ENCODE results near the gene PEX10.

Gene PEX10

DNA sequence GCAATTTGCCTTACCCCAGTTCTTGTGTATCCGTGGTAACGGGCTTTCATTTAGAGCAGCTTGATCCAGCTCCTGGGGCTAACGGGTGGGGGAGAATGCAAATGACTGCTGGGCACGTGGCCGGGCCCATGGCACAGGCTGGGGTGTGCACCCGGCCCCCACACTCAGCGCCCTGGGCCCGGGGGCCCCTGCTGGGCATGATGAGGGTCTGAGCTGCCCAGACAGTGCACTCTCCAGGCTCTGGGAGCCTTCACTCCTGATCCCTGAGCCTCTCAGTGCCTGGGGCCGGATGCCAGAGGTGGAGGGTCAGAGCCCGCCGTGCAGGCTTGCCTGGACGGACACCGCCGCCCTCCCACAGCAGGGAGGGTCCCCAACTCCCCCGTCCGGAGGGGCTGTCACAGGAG, 20.1 kb upstream of the PEX10 start:
- no peaks in the 10 kb centered on the region for H3K36me3 ChIP-seq (ENCODE audit: insufficient read depth, low read length)
- H3K4me3 ChIP-seq (ENCODE audit: low read depth in 1 of 2, low read length in 2 of 2), result no peak overlapping the region
- no peaks in the 10 kb centered on the region for H3K4me1 ChIP-seq (ENCODE audit: insufficient read depth, low read length)
- H3K9me3 ChIP-seq (ENCODE audit: low read length), result no peaks in the 10 kb centered on the region
- H3K9ac ChIP-seq (ENCODE audit: low read length), result no peak overlapping the region
- H3K27ac ChIP-seq (ENCODE audit: low read depth, low read length), result no peak overlapping the region
- H3K27me3 ChIP-seq (ENCODE audit: control insufficient read depth in 1 of 2, insufficient read depth in 2 of 2, low read length in 2 of 2), result peaks cover 0 to 63% of the 10 kb centered on the region in 2 donors

DNA sequence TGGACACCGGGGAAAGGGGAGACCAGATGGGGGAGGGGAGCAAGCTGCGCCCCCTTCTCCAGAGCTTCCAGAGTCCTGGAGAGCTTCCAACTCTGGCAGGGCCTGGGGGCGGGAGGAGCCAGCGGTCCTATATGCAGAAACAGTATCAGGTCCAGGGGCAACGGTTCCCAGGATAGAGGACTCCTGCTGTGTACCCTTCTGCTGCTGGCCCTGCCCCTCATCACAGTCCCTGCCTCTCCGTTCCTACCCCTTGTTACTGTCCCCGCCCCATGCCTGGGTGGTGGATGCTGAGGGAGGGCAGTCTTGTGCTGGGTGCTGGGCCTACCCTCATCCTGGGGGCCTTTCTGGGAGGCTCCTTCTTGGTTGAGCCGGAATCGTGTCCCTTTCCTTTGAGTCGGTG, 19.2 kb upstream of the PEX10 start:
- Histone ChIP-seq H3K9me3 (ENCODE audit: low read length) (no peaks in the 10 kb centered on the region), H3K27me3 (ENCODE audit: control insufficient read depth in 1 of 2, insufficient read depth in 2 of 2, low read length in 2 of 2) (peaks cover 0 to 72% of the 10 kb centered on the region in 2 donors), H3K36me3 (ENCODE audit: insufficient read depth, low read length) (no peaks in the 10 kb centered on the region), H3K4me3 (ENCODE audit: low read depth in 1 of 2, low read length in 2 of 2) (no peak overlapping the region), H3K9ac (ENCODE audit: low read length) (no peak overlapping the region), H3K27ac (ENCODE audit: low read depth, low read length) (no peak overlapping the region), H3K4me1 (ENCODE audit: insufficient read depth, low read length) (no peaks in the 10 kb centered on the region)

DNA sequence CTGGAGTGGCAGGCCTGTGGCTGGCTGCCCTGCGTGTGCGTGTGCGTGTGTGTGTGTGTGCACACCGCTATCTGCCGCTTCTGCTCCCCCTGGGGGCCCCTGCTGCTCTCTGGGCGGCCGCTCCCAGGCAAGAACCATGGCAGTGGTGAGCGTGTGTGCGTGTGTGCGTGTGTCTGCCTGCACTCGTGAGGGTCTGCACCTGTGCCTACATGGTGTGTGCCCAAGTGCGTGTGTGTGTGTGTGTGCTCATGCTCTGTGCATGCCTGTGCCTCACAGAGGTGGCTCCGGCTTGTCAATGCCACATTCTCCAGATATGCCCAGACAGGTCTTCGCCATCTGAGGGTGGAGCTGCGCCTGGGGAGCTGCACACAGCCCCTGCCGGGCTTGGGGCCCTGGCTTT, 18.7 kb upstream of the PEX10 start:
- H3K4me3 ChIP-seq (ENCODE audit: low read depth in 1 of 2, low read length in 2 of 2), result no peak overlapping the region
- H3K4me1 ChIP-seq (ENCODE audit: insufficient read depth, low read length), result no peaks in the 10 kb centered on the region
- no peaks in the 10 kb centered on the region for H3K9me3 ChIP-seq (ENCODE audit: low read length)
- peaks cover 0 to 76% of the 10 kb centered on the region in 2 donors for H3K27me3 ChIP-seq (ENCODE audit: control insufficient read depth in 1 of 2, insufficient read depth in 2 of 2, low read length in 2 of 2)
- no peak overlapping the region for H3K27ac ChIP-seq (ENCODE audit: low read depth, low read length)
- no peak overlapping the region for H3K9ac ChIP-seq (ENCODE audit: low read length)
- H3K36me3 ChIP-seq (ENCODE audit: insufficient read depth, low read length), result no peaks in the 10 kb centered on the region

DNA sequence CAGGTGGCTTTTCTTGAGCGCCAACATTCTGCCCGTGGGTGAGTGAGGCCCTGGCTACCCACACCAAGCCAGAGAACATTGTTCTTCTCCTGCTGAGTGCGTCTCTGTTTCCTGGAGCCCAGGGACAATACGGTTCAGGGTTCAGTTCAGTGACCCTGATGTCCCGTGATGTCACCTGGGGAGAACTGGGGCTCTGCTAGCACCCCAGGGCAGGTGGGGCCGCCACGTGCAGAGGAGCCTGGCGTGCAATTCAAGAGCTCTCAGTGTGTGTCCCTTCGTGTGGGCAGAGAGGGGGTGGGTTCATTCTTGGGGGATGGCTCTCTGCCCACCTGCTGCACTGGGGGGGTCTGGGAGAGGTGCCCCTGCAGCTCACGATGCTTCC, 18.2 kb upstream of the PEX10 start:
- Histone ChIP-seq H3K27ac (ENCODE audit: low read depth, low read length) (no peak overlapping the region), H3K27me3 (ENCODE audit: control insufficient read depth in 1 of 2, insufficient read depth in 2 of 2, low read length in 2 of 2) (peaks cover 0 to 79% of the 10 kb centered on the region in 2 donors), H3K9me3 (ENCODE audit: low read length) (no peaks in the 10 kb centered on the region)

DNA sequence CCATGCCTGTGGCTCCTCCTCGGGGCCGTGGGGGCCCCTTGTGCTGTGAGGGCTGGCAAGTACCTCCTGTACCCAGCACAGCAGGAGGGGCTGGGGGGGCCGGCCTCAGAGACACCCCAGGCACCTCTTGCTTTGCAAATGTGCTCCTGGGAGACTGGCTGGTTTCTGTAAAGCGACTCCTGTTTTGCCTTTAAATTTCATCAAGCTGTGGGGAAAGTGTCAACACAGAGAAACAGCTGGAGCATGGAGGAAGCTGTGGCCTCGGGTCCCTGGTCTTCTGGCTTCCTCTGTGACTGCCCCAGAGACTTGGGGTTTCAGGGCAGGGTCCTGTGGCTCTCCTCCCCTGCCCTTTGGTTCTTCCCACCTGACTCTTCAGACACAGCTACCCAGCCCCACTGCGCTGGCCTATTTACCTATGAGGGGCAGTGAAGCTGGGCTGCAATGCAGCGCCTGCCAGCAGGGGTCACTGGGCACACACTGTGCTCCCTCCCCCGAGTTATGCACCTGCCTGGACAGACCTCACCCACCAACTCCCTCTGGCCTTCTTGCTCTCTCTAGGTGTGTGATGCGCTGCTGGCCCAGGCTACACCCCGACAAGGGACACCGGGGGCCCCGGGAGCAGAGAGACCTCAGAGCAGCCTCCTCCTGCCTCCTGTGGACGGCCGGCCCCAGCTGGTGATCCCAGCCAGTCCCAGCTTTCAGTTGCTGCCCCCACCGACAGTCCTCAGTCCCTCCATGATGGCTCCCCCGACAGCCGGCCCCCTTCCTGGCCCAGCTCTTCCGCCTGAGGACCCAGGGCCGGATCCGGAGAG, 17.6 kb upstream of the PEX10 start:
- Histone ChIP-seq H3K27me3 (ENCODE audit: control insufficient read depth in 1 of 2, insufficient read depth in 2 of 2, low read length in 2 of 2) (peaks cover 0 to 73% of the 10 kb centered on the region in 2 donors), H3K4me3 (ENCODE audit: low read depth in 1 of 2, low read length in 2 of 2) (no peak overlapping the region), H3K4me1 (ENCODE audit: insufficient read depth, low read length) (no peaks in the 10 kb centered on the region), H3K9ac (ENCODE audit: low read length) (no peak overlapping the region), H3K9me3 (ENCODE audit: low read length) (no peaks in the 10 kb centered on the region), H3K27ac (ENCODE audit: low read depth, low read length) (no peak overlapping the region), H3K36me3 (ENCODE audit: insufficient read depth, low read length) (no peaks in the 10 kb centered on the region)

More for the DNA sequence above, 18.2 kb upstream of the PEX10 start:
- Histone ChIP-seq H3K4me1 (ENCODE audit: insufficient read depth, low read length) (no peaks in the 10 kb centered on the region), H3K36me3 (ENCODE audit: insufficient read depth, low read length) (no peaks in the 10 kb centered on the region), H3K9ac (ENCODE audit: low read length) (no peak overlapping the region), H3K4me3 (ENCODE audit: low read depth in 1 of 2, low read length in 2 of 2) (no peak overlapping the region)

DNA sequence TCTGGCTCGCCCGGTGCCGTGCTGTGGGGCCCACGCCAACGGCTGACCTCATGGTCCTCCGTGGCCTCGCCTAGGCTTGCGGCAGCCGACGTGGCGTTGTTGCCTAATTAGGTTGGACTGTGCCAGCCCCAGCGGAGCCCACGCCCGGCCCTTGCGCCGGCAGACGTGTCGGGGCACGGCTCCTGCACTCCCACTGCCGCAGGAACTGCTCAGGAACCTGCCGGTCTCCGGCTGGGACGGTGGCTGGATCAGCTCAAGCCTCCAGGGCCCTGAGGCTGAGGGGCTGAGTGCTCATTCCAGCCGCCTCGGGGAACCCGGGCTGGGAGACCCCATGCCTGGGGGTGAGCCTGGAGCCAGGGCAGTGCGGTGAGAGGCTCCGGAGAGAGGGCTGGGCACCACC, 16.1 kb upstream of the PEX10 start:
- Histone ChIP-seq H3K36me3 (ENCODE audit: insufficient read depth, low read length) (no peaks in the 10 kb centered on the region), H3K27ac (ENCODE audit: low read depth, low read length) (no peak overlapping the region), H3K27me3 (ENCODE audit: control insufficient read depth in 1 of 2, insufficient read depth in 2 of 2, low read length in 2 of 2) (peaks cover 0 to 66% of the 10 kb centered on the region in 2 donors), H3K4me3 (ENCODE audit: low read depth in 1 of 2, low read length in 2 of 2) (no peak overlapping the region), H3K4me1 (ENCODE audit: insufficient read depth, low read length) (no peaks in the 10 kb centered on the region), H3K9ac (ENCODE audit: low read length) (no peak overlapping the region), H3K9me3 (ENCODE audit: low read length) (no peaks in the 10 kb centered on the region)

DNA sequence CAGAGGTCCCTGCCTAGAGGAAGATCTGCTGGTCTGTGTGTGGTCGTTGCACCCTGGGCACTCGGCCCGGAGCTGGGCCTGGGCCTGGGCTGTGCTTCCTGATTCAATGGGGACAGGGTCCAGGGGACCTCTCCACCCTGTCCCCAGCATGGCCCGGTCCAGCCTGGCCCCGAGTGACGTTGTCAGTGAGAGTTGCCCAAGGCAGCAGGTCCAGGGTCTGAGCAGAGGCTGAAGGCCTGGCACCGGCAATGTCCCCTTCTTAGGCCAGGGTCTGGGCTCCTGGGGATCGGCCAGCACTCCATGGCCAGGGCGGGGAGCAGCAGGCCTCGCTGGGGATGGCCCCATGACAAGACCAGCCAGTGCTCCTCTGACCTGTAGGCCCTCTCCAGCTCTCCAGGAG, 15.6 kb upstream of the PEX10 start:
- Histone ChIP-seq H3K9ac (ENCODE audit: low read length) (no peak overlapping the region), H3K9me3 (ENCODE audit: low read length) (no peaks in the 10 kb centered on the region), H3K4me3 (ENCODE audit: low read depth in 1 of 2, low read length in 2 of 2) (no peak overlapping the region), H3K27me3 (ENCODE audit: control insufficient read depth in 1 of 2, insufficient read depth in 2 of 2, low read length in 2 of 2) (peaks cover 0 to 66% of the 10 kb centered on the region in 2 donors), H3K27ac (ENCODE audit: low read depth, low read length) (no peak overlapping the region), H3K36me3 (ENCODE audit: insufficient read depth, low read length) (no peaks in the 10 kb centered on the region), H3K4me1 (ENCODE audit: insufficient read depth, low read length) (no peaks in the 10 kb centered on the region)

DNA sequence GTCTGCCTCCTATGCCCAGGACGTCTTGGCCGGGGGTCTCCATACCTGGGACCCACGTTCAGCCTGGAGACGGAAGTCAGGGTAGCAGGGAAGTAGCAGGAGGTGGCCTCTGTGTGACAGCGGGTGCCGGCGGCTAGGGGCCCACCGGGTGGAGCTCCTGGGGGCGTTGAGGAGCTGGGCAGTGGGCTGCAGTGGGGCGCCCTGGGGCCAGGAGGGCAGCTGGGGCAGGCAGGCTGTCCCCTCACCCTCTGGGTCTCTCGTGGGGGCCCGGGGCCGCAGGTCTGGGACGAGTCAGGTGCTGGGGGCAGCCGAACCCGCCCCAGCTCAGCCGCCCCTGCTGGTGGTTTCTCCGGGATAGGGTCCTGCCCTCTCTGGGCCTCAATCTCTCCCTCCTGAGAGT, 14.7 kb upstream of the PEX10 start:
- H3K9me3 ChIP-seq (ENCODE audit: low read length), result no peaks in the 10 kb centered on the region
- no peaks in the 10 kb centered on the region for H3K4me1 ChIP-seq (ENCODE audit: insufficient read depth, low read length)
- no peak overlapping the region for H3K4me3 ChIP-seq (ENCODE audit: low read depth in 1 of 2, low read length in 2 of 2)
- H3K27ac ChIP-seq (ENCODE audit: low read depth, low read length), result no peak overlapping the region
- no peaks in the 10 kb centered on the region for H3K36me3 ChIP-seq (ENCODE audit: insufficient read depth, low read length)
- H3K27me3 ChIP-seq (ENCODE audit: control insufficient read depth in 1 of 2, insufficient read depth in 2 of 2, low read length in 2 of 2), result peaks cover 5 to 58% of the 10 kb centered on the region in 2 donors
- no peak overlapping the region for H3K9ac ChIP-seq (ENCODE audit: low read length)

DNA sequence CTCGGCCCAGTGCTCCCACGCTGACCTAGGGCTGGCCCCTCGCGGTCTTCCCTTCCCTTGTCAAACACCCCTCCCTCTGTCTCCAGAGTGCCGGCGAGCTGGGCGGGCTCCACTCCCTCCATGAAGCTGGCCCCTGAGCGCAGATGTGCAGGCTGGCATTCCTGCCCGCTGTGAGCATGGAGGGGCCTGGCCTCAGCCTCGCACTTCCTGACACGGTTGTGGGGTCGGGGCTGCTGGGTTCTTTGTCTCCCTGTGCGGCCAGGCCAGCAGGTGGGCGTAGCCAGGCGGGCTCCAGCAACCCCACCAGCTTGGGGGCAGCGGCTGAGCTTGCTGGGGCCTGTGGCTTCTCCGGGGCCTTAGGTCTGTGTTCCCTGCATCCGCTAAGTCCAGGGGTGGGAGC, 14.2 kb upstream of the PEX10 start:
- H3K4me1 ChIP-seq (ENCODE audit: insufficient read depth, low read length), result no peaks in the 10 kb centered on the region
- no peak overlapping the region for H3K4me3 ChIP-seq (ENCODE audit: low read depth in 1 of 2, low read length in 2 of 2)
- H3K9me3 ChIP-seq (ENCODE audit: low read length), result no peaks in the 10 kb centered on the region
- no peak overlapping the region for H3K9ac ChIP-seq (ENCODE audit: low read length)
- H3K27me3 ChIP-seq (ENCODE audit: control insufficient read depth in 1 of 2, insufficient read depth in 2 of 2, low read length in 2 of 2), result peaks cover 5 to 53% of the 10 kb centered on the region in 2 donors
- no peaks in the 10 kb centered on the region for H3K36me3 ChIP-seq (ENCODE audit: insufficient read depth, low read length)
- no peak overlapping the region for H3K27ac ChIP-seq (ENCODE audit: low read depth, low read length)

DNA sequence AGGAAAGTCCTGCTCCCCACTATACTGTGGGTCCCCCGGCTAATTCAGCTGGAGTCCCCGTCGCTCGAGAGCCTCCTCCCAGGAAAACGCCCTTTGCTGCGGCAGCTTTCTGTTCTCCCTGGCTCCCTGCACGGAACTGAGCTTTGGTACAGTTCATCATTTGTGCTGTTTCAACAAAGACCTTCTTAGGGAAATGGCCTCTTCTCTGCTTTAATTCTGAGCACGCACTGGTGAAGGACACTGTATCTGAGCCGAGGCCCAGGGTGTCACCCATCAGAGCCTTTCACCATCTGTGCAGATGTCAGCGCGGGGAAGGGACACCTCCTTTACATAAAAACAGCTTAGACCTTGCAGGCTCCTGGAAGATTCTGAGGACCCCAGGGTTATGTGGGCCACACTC, 13.5 kb upstream of the PEX10 start:
- H3K9me3 ChIP-seq (ENCODE audit: low read length), result no peaks in the 10 kb centered on the region
- peaks cover 5 to 49% of the 10 kb centered on the region in 2 donors for H3K27me3 ChIP-seq (ENCODE audit: control insufficient read depth in 1 of 2, insufficient read depth in 2 of 2, low read length in 2 of 2)
- H3K4me3 ChIP-seq (ENCODE audit: low read depth in 1 of 2, low read length in 2 of 2), result no peak overlapping the region
- no peak overlapping the region for H3K9ac ChIP-seq (ENCODE audit: low read length)
- H3K36me3 ChIP-seq (ENCODE audit: insufficient read depth, low read length), result no peaks in the 10 kb centered on the region
- no peaks in the 10 kb centered on the region for H3K4me1 ChIP-seq (ENCODE audit: insufficient read depth, low read length)
- H3K27ac ChIP-seq (ENCODE audit: low read depth, low read length), result no peak overlapping the region

DNA sequence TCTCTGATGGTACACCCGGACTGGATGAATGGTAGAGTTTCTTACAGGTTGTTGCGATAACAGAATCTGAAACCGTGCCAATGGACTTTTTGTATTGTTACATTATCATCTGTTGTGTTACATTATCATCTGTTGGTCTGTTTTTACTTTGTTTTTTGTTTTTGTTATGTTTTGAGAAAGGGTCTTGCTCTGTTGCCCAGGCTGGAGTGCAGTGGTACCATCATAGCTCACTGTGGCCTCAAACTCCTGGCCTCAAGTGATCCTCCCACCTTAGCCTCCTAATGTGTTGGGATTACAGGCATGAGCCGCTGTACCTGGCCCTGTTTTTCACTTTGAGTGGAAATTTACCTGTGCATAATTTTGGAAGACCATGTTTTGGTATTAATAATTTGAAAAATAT, 10.2 kb upstream of the PEX10 start:
- H3K9ac ChIP-seq (ENCODE audit: low read length), result no peak overlapping the region
- peaks cover 14 to 56% of the 10 kb centered on the region in 2 donors for H3K27me3 ChIP-seq (ENCODE audit: control insufficient read depth in 1 of 2, insufficient read depth in 2 of 2, low read length in 2 of 2)
- no peaks in the 10 kb centered on the region for H3K36me3 ChIP-seq (ENCODE audit: insufficient read depth, low read length)
- H3K27ac ChIP-seq (ENCODE audit: low read depth, low read length), result no peak overlapping the region
- H3K4me1 ChIP-seq (ENCODE audit: insufficient read depth, low read length), result no peaks in the 10 kb centered on the region
- no peaks in the 10 kb centered on the region for H3K9me3 ChIP-seq (ENCODE audit: low read length)
- no peak overlapping the region for H3K4me3 ChIP-seq (ENCODE audit: low read depth in 1 of 2, low read length in 2 of 2)

DNA sequence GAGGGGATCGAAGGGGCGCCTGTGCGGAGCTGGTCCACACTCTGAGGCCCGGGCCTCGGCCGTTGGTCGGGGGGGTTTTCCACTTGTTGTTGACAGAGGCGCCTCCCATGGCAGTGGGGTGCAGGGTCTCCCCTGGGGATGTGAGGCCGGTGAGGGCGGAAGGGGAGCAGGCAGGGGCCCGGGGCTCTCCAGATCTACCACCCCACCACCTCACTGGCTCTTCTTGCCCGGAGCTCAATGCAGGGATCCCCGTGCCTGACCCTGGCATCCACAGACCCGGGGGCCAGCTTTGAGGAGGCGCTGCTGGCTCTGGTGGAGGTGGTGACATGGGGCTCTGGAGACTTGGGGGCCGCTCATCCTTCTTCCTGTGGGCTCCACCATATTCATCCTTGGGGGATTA, 7.1 kb upstream of the PEX10 start:
- Histone ChIP-seq H3K4me3 (ENCODE audit: low read depth in 1 of 2, low read length in 2 of 2) (no peak overlapping the region), H3K4me1 (ENCODE audit: insufficient read depth, low read length) (peaks cover 3% of the 10 kb centered on the region), H3K9ac (ENCODE audit: low read length) (no peak overlapping the region), H3K36me3 (ENCODE audit: insufficient read depth, low read length) (no peaks in the 10 kb centered on the region), H3K27ac (ENCODE audit: low read depth, low read length) (no peak overlapping the region), H3K27me3 (ENCODE audit: control insufficient read depth in 1 of 2, insufficient read depth in 2 of 2, low read length in 2 of 2) (peaks cover 14 to 59% of the 10 kb centered on the region in 2 donors), H3K9me3 (ENCODE audit: low read length) (no peaks in the 10 kb centered on the region)

Data from muscle layer of colon (tissue), 2 donors.